ENCODE data around the gene SLAMF9.
"Not testable (repeated sequence)": the region's sequence is repeated elsewhere in the genome, so short reads cannot be mapped to it uniquely, and the experiment has no call there.

SLAMF9 gene

GRCh38 chr1:159908031-159908940 is 45.8 kb downstream of the SLAMF9 start:
- peaks cover 5% of the 10 kb centered on the region for H3K4me1 ChIP-seq
- H3K4me2 ChIP-seq (ENCODE audit: low read length) = no peak overlapping the region
- H3K79me2 ChIP-seq = no peaks in the 10 kb centered on the region
- no peak overlapping the region for H3K4me3 ChIP-seq (ENCODE audit: low read depth, low read length)
- H3K36me3 ChIP-seq (ENCODE audit: control insufficient read depth, insufficient read depth, low read length) = no peaks in the 10 kb centered on the region
- no peak for TF ChIP-seq CTCF (IDR thresholded peaks at IDR 0.05)
- no peak overlapping the region for H2AFZ ChIP-seq
- no peaks in the 10 kb centered on the region for H3K9me3 ChIP-seq (ENCODE audit: control insufficient read depth, low read length)
- no peak overlapping the region for H3K27ac ChIP-seq
- H3K27me3 ChIP-seq (ENCODE audit: control insufficient read depth, insufficient read depth, low read length) = no peaks in the 10 kb centered on the region
- no peak overlapping the region for H3K9ac ChIP-seq

DNA sequence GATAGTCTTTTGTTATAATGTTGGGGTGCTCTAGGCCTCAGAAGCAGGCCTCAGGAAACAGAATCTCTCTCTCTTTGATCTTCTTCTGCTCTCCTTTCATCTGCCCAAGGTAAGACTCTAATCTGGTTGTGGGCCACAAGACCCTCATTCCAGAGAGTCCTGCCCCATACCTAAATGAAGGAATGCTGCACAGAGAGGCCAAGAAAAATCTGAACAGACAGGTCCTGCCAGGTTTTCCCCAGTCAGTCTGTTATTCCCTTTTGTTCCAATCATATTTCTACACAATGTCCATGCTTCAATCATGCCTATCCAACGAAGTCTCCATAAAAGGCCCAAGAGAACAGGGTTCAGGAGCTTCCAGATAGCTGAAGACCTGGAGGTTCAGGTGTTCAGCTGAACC is 47.1 kb downstream of the SLAMF9 start:
- no peaks in the 10 kb centered on the region for H3K79me2 ChIP-seq
- H3K9me3 ChIP-seq (ENCODE audit: control insufficient read depth, low read length) = no peaks in the 10 kb centered on the region

DNA sequence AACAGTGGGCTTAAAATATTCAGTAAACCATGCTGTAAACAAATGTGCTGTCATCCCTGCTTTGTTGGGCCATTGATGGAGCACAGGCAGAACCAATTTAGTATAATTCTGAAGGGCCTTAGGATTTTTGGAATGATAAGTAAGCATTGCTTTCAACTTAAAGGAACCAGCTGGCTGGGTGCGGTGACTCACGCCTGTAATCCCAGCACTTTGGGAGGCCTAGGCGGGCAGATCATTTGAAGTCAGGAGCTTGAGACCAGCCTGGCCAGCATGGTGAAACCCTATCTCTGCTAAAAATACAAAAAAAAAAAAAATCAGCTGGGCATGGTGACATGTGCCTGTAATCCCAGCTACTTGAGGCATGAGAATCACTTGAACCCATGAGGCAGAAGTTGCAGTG is 50.0 kb downstream of the SLAMF9 start:
- not testable (repeated sequence) for H3K27ac ChIP-seq; H2AFZ ChIP-seq; H3K9ac ChIP-seq; H3K9me3 ChIP-seq (ENCODE audit: control insufficient read depth, low read length); H3K27me3 ChIP-seq (ENCODE audit: control insufficient read depth, insufficient read depth, low read length); H3K4me2 ChIP-seq (ENCODE audit: low read length); H3K79me2 ChIP-seq; H3K36me3 ChIP-seq (ENCODE audit: control insufficient read depth, insufficient read depth, low read length); H3K4me3 ChIP-seq (ENCODE audit: low read depth, low read length); H3K4me1 ChIP-seq

More for the DNA sequence above, 47.1 kb downstream of the SLAMF9 start:
- H3K36me3 ChIP-seq (ENCODE audit: control insufficient read depth, insufficient read depth, low read length) = no peaks in the 10 kb centered on the region
- no peaks in the 10 kb centered on the region for H3K27me3 ChIP-seq (ENCODE audit: control insufficient read depth, insufficient read depth, low read length)
- H2AFZ ChIP-seq = no peak overlapping the region
- H3K4me1 ChIP-seq = peaks cover 3% of the 10 kb centered on the region
- H3K4me3 ChIP-seq (ENCODE audit: low read depth, low read length) = no peak overlapping the region
- no peak overlapping the region for H3K9ac ChIP-seq
- no peak overlapping the region for H3K27ac ChIP-seq
- no peak overlapping the region for H3K4me2 ChIP-seq (ENCODE audit: low read length)
- no peak for TF ChIP-seq CTCF (IDR thresholded peaks at IDR 0.05)

DNA sequence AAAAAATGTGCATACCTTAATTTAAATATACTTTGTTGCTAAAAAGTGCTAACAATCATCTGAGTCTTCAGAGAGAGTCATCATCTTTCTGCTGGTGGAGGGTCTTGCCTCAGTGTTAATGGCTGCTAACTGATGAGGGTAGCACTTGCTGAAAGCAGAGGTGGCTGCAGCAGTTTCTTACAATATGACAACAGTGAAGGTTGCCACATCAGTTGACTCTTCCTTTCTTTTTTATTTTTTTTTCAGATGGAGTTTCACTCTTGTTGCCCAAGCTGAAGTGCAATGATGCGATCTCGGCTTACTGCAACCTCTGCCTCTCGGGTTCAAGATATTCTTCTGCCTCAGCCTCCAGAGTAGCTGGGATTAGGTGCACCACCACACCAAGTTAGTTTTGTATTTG is 51.5 kb downstream of the SLAMF9 start:
- Histone ChIP-seq H3K4me2 (ENCODE audit: low read length) (no peak overlapping the region), H3K79me2 (no peaks in the 10 kb centered on the region), H2AFZ (no peak overlapping the region), H3K9ac (no peak overlapping the region), H3K4me1 (no peaks in the 10 kb centered on the region), H3K9me3 (ENCODE audit: control insufficient read depth, low read length) (no peaks in the 10 kb centered on the region), H3K36me3 (ENCODE audit: control insufficient read depth, insufficient read depth, low read length) (no peaks in the 10 kb centered on the region), H3K4me3 (ENCODE audit: low read depth, low read length) (no peak overlapping the region), H3K27ac (no peak overlapping the region), H3K27me3 (ENCODE audit: control insufficient read depth, insufficient read depth, low read length) (no peaks in the 10 kb centered on the region)
- TF ChIP-seq CTCF (IDR thresholded peaks at IDR 0.05) = no peak
